HEK293T (cell line): ENCODE measurements around the gene CFAP161.

Source experiments
- CTCF ChIA-PET: fragments of 350-600 bp; formaldehyde crosslinking; extraction: SDS; loops from one replicate; lab custom pipeline; 2021; ENCODE audit warnings: antibody characterized with exemption, inconsistent platforms; lab: Yijun Ruan, JAX
- POLR2A ChIA-PET: fragments of 350-600 bp; formaldehyde crosslinking; extraction: SDS; loops from one replicate; lab custom pipeline; 2020; ENCODE audit warnings: antibody characterized with exemption, inconsistent platforms; lab: Yijun Ruan, JAX
- DNase-seq: peaks from one replicate; pipeline ENCODE4 v3.0.0; 2012; ENCODE audit warnings: mixed read lengths; ENCODE audit errors: extremely low spot score
- ARNT ChIP-seq: fragments of 450-650 bp; IDR thresholded peaks from 2 replicates; pipeline ENCODE4 v1.6.1; 2017; ENCODE audit warnings: mild to moderate bottlenecking
- BHLHE40 ChIP-seq: fragments of 450-650 bp; IDR thresholded peaks from 2 replicates; pipeline ENCODE4 v1.6.1; 2016; ENCODE audit warnings: mild to moderate bottlenecking, moderate library complexity, borderline replicate concordance
- CTBP1 ChIP-seq: fragments of 450-650 bp; IDR thresholded peaks from 2 replicates; pipeline ENCODE4 v1.6.1; 2016; ENCODE audit warnings: borderline replicate concordance
- ELF4 ChIP-seq: fragments of 450-650 bp; IDR thresholded peaks from 2 replicates; pipeline ENCODE4 v1.6.1; 2017; ENCODE audit warnings: antibody characterized with exemption
- FOXA1 ChIP-seq: fragments of 450-650 bp; IDR thresholded peaks from 2 replicates; pipeline ENCODE4 v1.6.1; 2016; ENCODE audit warnings: mild to moderate bottlenecking
- FOXK2 ChIP-seq: fragments of 450-650 bp; IDR thresholded peaks from 2 replicates; pipeline ENCODE4 v1.6.1; 2016; ENCODE audit warnings: mild to moderate bottlenecking
- FOXM1 ChIP-seq: fragments of 450-650 bp; IDR thresholded peaks from 2 replicates; pipeline ENCODE4 v1.6.1; 2017; ENCODE audit warnings: mild to moderate bottlenecking, borderline replicate concordance
- HDGF ChIP-seq: fragments of 450-650 bp; IDR thresholded peaks from 2 replicates; pipeline ENCODE4 v1.6.1; 2017; ENCODE audit warnings: antibody characterized with exemption, borderline replicate concordance
- L3MBTL2 ChIP-seq: fragments of 450-650 bp; conservative IDR thresholded peaks from 2 replicates; pipeline ENCODE4 v1.6.1; 2016; ENCODE audit warnings: mild to moderate bottlenecking
- LEF1 ChIP-seq: fragments of 450-650 bp; IDR thresholded peaks from 2 replicates; pipeline ENCODE4 v1.6.1; 2017; ENCODE audit warnings: mild to moderate bottlenecking, borderline replicate concordance
- NFRKB ChIP-seq: fragments of 450-650 bp; IDR thresholded peaks from 2 replicates; pipeline ENCODE4 v1.6.1; 2016; ENCODE audit warnings: mild to moderate bottlenecking, moderate library complexity
- PKNOX1 ChIP-seq: fragments of 450-650 bp; IDR thresholded peaks from 2 replicates; pipeline ENCODE4 v1.6.1; 2016
- SP1 ChIP-seq: fragments of 450-650 bp; IDR thresholded peaks from 2 replicates; pipeline ENCODE4 v1.6.1; 2017
- SUZ12 ChIP-seq: fragments of 450-650 bp; IDR thresholded peaks from 2 replicates; pipeline ENCODE4 v1.6.1; 2016; ENCODE audit warnings: mild to moderate bottlenecking
- TARDBP ChIP-seq: fragments of 450-650 bp; IDR thresholded peaks from 2 replicates; pipeline ENCODE4 v1.6.1; 2016
- ZNF384 ChIP-seq: fragments of 450-650 bp; IDR thresholded peaks from 2 replicates; pipeline ENCODE4 v1.6.1; 2016

CFAP161 gene

GRCh38 chr15:81113204-81113657 lies 20.8 kb upstream of the CFAP161 start:
- no peak for DNase-seq
- no peak for TF ChIP-seq CTBP1
- TF ChIP-seq FOXA1: no peak
- TF ChIP-seq ZNF384: no peak
- TF ChIP-seq LEF1: no peak
- no peak for TF ChIP-seq NFRKB
- TF ChIP-seq FOXM1: no peak
- POLR2A ChIA-PET: interaction anchor here (1.2 kb wide), 1 partner anchor 113 kb away, joined by 3 read pairs; the partner anchor contains the start of gene TLNRD1
- CTCF ChIA-PET: interaction anchor here (1.9 to 3.0 kb wide), 3 partner anchors 43 to 153 kb away, joined by 6 to 28 read pairs (median 8); no protein-coding TSS in a partner anchor

DNA sequence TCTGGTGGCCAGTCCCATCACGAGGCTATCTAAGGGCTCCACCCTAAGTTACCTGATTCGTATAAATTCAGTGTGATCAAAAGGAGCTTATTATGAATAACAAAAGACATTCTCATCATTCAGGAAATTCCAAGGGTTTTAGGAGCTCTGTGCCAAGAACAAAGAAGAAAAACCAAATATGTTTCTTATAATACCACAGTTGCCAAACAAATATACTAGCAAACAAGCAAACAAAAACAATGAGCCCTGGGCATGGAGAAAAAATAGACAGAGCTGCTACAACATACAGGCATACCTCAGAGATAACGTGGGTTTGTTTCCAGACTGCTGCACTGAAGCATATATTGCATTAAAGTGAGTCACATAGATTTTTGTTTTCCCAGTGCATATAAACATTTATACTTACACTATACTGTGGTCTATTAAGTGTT lies 20.2 kb upstream of the CFAP161 start:
- no peak for DNase-seq
- TF ChIP-seq BHLHE40 (no peak), FOXK2 (no peak), CTBP1 (no peak), FOXA1 (no peak), ZNF384 (no peak), TARDBP (no peak), SP1 (no peak), ELF4 (no peak), ARNT (no peak), PKNOX1 (no peak), L3MBTL2 (no peak), SUZ12 (no peak), FOXM1 (no peak), LEF1 (no peak), HDGF (no peak), NFRKB (no peak)
- POLR2A ChIA-PET: interaction anchor here (1.2 kb wide), 1 partner anchor 113 kb away, joined by 3 read pairs; the partner anchor contains the start of gene TLNRD1
- CTCF ChIA-PET: interaction anchor here (1.9 to 3.0 kb wide), 3 partner anchors 42 to 152 kb away, joined by 6 to 28 read pairs (median 8); no protein-coding TSS in a partner anchor

DNA sequence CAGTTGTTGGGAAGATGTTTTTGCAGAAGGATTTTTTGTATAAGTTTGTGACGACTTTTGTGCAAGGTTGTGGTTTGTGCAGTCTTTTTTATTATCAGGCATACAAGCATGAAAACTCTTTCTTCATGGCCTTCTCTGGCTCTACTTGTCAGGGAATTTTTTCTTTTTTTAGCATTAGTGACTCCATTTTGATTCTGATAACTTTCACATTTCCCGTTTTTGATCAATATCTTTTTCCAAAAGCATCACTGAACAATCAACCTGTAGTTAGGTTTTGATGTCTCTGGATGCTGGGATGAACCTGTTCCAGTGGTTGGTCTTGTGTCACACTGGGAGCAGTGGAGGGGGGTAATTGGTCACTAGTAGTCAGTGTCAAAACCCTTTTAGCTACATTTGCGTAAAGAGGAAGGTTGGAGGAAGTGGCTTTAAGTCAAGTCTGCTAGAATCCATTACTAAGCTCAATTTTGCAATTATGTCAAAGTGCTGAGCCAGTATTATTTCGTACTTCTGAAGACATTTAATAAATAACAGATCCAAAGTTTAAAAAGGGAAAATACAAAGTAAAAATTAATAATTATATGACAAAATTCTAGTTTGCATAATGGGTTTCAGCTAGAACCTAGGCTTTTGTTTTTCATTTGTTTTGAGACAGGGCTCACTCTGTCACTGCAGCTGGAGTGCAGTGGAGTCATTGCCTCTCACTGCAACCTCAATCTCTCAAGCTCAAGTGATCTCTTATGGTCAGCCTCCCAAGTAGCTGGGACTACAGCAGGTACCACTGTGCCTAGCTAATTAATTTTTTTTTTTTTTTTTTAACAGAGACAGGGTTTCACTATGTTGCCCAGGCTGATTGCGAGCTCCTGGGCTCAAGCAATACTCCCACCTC lies 18.8 kb upstream of the CFAP161 start:
- no peak for DNase-seq
- CTCF ChIA-PET: interaction anchor here (1.4 kb wide), 2 partner anchors 9 to 151 kb away, joined by 4 to 11 read pairs; no protein-coding TSS in a partner anchor
- POLR2A ChIA-PET: interaction anchor here (0.7 kb wide), 1 partner anchor 151 kb away, joined by 3 read pairs; no protein-coding TSS in a partner anchor
- TF ChIP-seq HDGF: no peak
- no peak for TF ChIP-seq ZNF384
- no peak for TF ChIP-seq L3MBTL2
- TF ChIP-seq ARNT: no peak
- TF ChIP-seq FOXM1: no peak
- TF ChIP-seq SP1: no peak
- no peak for TF ChIP-seq SUZ12
- TF ChIP-seq FOXA1: no peak
- TF ChIP-seq PKNOX1: no peak
- no peak for TF ChIP-seq TARDBP
- no peak for TF ChIP-seq BHLHE40
- TF ChIP-seq LEF1: no peak
- no peak for TF ChIP-seq NFRKB
- no peak for TF ChIP-seq FOXK2

DNA sequence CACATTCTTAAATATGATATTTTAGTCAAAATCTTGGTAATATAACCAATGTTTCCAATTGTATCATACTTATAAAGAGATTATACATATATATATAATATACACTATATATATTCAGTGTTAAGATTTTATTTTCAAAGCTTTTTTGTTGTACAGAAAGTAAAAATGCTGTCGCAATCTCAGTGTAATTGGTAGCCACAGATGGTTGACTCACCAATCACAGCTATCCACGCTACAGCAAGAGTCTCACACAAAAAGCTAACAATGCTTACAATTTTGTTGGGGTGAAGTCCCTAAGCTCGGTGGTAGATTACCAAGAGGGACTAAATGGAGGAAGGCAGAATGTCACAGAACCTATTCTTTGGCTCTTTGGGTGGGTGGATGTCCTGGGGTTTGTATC lies 16.9 kb upstream of the CFAP161 start:
- CTCF ChIA-PET: interaction anchor here (0.9 kb wide), 1 partner anchor 10 kb away, joined by 4 read pairs; no protein-coding TSS in a partner anchor
- no peak for TF ChIP-seq SUZ12
- no peak for TF ChIP-seq ZNF384
- TF ChIP-seq PKNOX1: no peak
- no peak for TF ChIP-seq ELF4
- TF ChIP-seq CTBP1: no peak
- TF ChIP-seq TARDBP: no peak
- no peak for TF ChIP-seq SP1
- no peak for TF ChIP-seq HDGF
- TF ChIP-seq NFRKB: no peak
- no peak for TF ChIP-seq FOXK2
- POLR2A ChIA-PET: no interaction called here
- no peak for DNase-seq

GRCh38 chr15:81117581-81117980 lies 16.5 kb upstream of the CFAP161 start:
- CTCF ChIA-PET: interaction anchor here (0.9 to 1.4 kb wide), 2 partner anchors 11 to 149 kb away, joined by 4 read pairs; no protein-coding TSS in a partner anchor
- DNase-seq: no peak

More at GRCh38 chr15:81117581-81117980, 16.5 kb upstream of the CFAP161 start:
- POLR2A ChIA-PET: no interaction called here
- TF ChIP-seq LEF1 (no peak), L3MBTL2 (no peak), CTBP1 (no peak), ARNT (no peak), ELF4 (no peak), HDGF (no peak), TARDBP (no peak), FOXA1 (no peak), NFRKB (no peak), SP1 (no peak), FOXM1 (no peak), ZNF384 (no peak), BHLHE40 (no peak), SUZ12 (no peak), FOXK2 (no peak)
